Kidney (tissue), 14 donors: ENCODE measurements around the gene CCDC70. TPM values are rescaled to one million over a fixed set of nuclear protein-coding genes. Genes with fewer than 3 reads are reported as not detected.

Source experiments
- DNase-seq, 5 donors: peaks; one replicate each; pipeline ENCODE4 v3.0.0-alpha.2; 2013 to 2020
- FAIRE-seq: peaks from 2 replicates; lab custom pipeline; 2012; peaks lifted over from hg19 to GRCh38; lab: Jason Lieb, UNC
- H3K27ac ChIP-seq, 2 donors: one replicate each; pipeline ENCODE4 v1.7.0; 2013; ENCODE audit warnings: low read depth in 2 of 2, low read length in 2 of 2, inconsistent platforms in 1 of 2
- H3K27me3 ChIP-seq: one replicate; pipeline ENCODE4 v1.7.1; 2013; ENCODE audit warnings: low read length, inconsistent platforms; ENCODE audit not compliant: control insufficient read depth, insufficient read depth
- H3K36me3 ChIP-seq, 3 donors: one replicate each; pipeline versions ENCODE4 v1.7.0 to v1.7.1; 2013; ENCODE audit warnings: low read length in 3 of 3, control low read depth in 1 of 3, inconsistent platforms in 1 of 3; ENCODE audit not compliant: insufficient read depth in 3 of 3, control insufficient read depth in 2 of 3
- H3K4me1 ChIP-seq, 3 donors: one replicate each; pipeline versions ENCODE4 v1.7.0 to v1.7.1; 2013; ENCODE audit warnings: low read length in 3 of 3, inconsistent platforms in 1 of 3, low read depth in 1 of 3; ENCODE audit not compliant: control insufficient read depth in 2 of 3, insufficient read depth in 2 of 3
- H3K4me3 ChIP-seq, 3 donors: one replicate each; pipeline versions ENCODE4 v1.7.0 to v1.8.1; 2013; ENCODE audit warnings: low read length in 3 of 3, control low read depth in 1 of 3, inconsistent platforms in 1 of 3
- H3K9ac ChIP-seq, 3 donors: one replicate each; pipeline versions ENCODE4 v1.7.0 to v1.7.1; 2013; ENCODE audit warnings: low read length in 3 of 3, control low read depth in 1 of 3, inconsistent platforms in 1 of 3
- H3K9me3 ChIP-seq, 3 donors: one replicate each; pipeline versions ENCODE4 v1.7.0 to v1.7.1; 2013; ENCODE audit warnings: low read length in 3 of 3, control low read depth in 1 of 3, inconsistent platforms in 1 of 3; ENCODE audit not compliant: control insufficient read depth in 2 of 3, insufficient read depth in 1 of 3
- CTCF ChIP-seq: IDR thresholded peaks from 3 replicates; pipeline ENCODE4 v1.5.1; 2012; ENCODE audit warnings: mild to moderate bottlenecking, moderate library complexity, borderline replicate concordance; ENCODE audit not compliant: insufficient read depth; ENCODE audit errors: extremely low read depth
- intact Hi-C: fragments of 100-400 bp; cut with DNase I; formaldehyde crosslinking; loops from one replicate; pipeline ENCODE4 v1.11.1; 2022
- polyA plus RNA-seq: library from polyadenylated mRNA; stranded (reverse); fragments of 350-450 nt; fragmentation: Illumina TruSeq; extraction: RNeasy Lipid Tissue Mini Kit (QIAGEN cat#74804); gene quantifications from one replicate; pipeline ENCODE4 v1.2.3, GENCODE V29; 2014; ENCODE audit warnings: low read depth, low replicate concordance; ENCODE audit not compliant: insufficient read depth
- total RNA-seq: library from RNA; stranded (reverse); fragmentation: NEBNext Ultra II Directional; extraction: Animal tissue kit (Norgen Biotek cat#: 25700); gene quantifications from one replicate; pipeline ENCODE4 v1.2.1, GENCODE V29; 2021
- donor health status: control.
- donor health status: control.
- donor health status: control.
- donor health status: control.
- donor health status: control.
- donor health status: DM: yes; HTN: yes; CAD: no.
- donor health status: Normal renal cell carcinoma (clear cell type).

The CCDC70 gene
- total and polyA plus RNA-seq, 2 donors from 2014 or later, result not detected

GRCh38 chr13:51815848-51816247, 45.9 kb upstream of the CCDC70 start:
- no peak for DNase-seq
- Histone ChIP-seq H3K36me3 (no peaks in the 10 kb centered on the region), H3K4me3 (peak overlapping the region in 1 of 3 donors; percentile 64), H3K27ac (no peak overlapping the region), H3K9ac (peak overlapping the region in 1 of 3 donors; percentile 65), H3K27me3 (no peaks in the 10 kb centered on the region), H3K9me3 (no peaks in the 10 kb centered on the region), H3K4me1 (peaks cover 0 to 8% (median 5%) of the 10 kb centered on the region in 3 donors)
- TF ChIP-seq CTCF, result no peak
- intact Hi-C loops, result no loop called here
- no peak for FAIRE-seq

GRCh38 chr13:51816604-51817249, 45.0 kb upstream of the CCDC70 start:
- Histone ChIP-seq H3K4me1 (peaks cover 0 to 8% (median 5%) of the 10 kb centered on the region in 3 donors), H3K4me3 (no peak overlapping the region), H3K9me3 (no peaks in the 10 kb centered on the region), H3K27me3 (no peaks in the 10 kb centered on the region), H3K27ac (no peak overlapping the region), H3K36me3 (no peaks in the 10 kb centered on the region), H3K9ac (no peak overlapping the region)
- no peak for DNase-seq
- no peak for TF ChIP-seq CTCF
- intact Hi-C loops, result no loop called here
- no peak for FAIRE-seq

GRCh38 chr13:51817717-51818116, 44.1 kb upstream of the CCDC70 start:
- intact Hi-C loops, result no loop called here
- DNase-seq, result no peak
- H3K27ac ChIP-seq, result no peak overlapping the region
- TF ChIP-seq CTCF, result no peak
- FAIRE-seq, result no peak
- H3K4me3 ChIP-seq, result no peak overlapping the region
- H3K4me1 ChIP-seq, result peaks cover 0 to 5% (median 5%) of the 10 kb centered on the region in 3 donors
- H3K27me3 ChIP-seq, result no peaks in the 10 kb centered on the region
- H3K36me3 ChIP-seq, result no peaks in the 10 kb centered on the region
- H3K9me3 ChIP-seq, result no peaks in the 10 kb centered on the region
- no peak overlapping the region for H3K9ac ChIP-seq

GRCh38 chr13:51818276-51818675, 43.5 kb upstream of the CCDC70 start:
- intact Hi-C loops, result no loop called here
- Histone ChIP-seq H3K4me3 (no peak overlapping the region), H3K4me1 (peaks cover 0 to 5% (median 5%) of the 10 kb centered on the region in 3 donors), H3K36me3 (no peaks in the 10 kb centered on the region), H3K9ac (no peak overlapping the region), H3K27me3 (no peaks in the 10 kb centered on the region), H3K27ac (no peak overlapping the region), H3K9me3 (no peaks in the 10 kb centered on the region)
- DNase-seq, result no peak
- TF ChIP-seq CTCF, result no peak
- FAIRE-seq, result no peak
